ENCODE results near the gene CCDC195. TPM values are rescaled to one million over a fixed set of nuclear protein-coding genes. Genes with fewer than 3 reads are reported as not detected.
A peak's percentile ranks its signal among the peaks of the same experiment; 100 is the strongest.
"Not testable (repeated sequence)": the region's sequence is repeated elsewhere in the genome, so short reads cannot be mapped to it uniquely, and the experiment has no call there.

The CCDC195 gene
- total RNA-seq, 1 donor from 2014 or later, result not detected

DNA sequence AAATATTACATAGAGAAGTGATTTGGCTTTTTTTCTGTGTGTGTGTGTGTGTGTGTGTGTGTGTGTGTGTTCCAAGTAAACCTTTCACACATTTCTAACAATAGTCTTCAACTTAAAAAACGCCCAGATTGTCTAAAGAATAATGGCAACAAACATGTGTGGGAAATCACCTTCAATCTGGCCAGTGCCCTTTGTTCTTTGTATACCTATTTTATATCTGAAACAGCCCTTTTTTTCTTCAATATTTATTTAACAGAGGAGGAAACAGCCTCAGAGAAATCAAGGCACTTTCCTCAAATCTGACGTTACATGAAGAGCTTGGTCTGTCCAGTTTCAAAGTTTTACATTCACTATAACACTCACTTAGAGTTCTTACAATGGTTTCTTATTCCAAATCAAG lies 25.3 kb downstream of the CCDC195 start:
- no peak for DNase-seq (ENCODE audit: low read depth)

DNA sequence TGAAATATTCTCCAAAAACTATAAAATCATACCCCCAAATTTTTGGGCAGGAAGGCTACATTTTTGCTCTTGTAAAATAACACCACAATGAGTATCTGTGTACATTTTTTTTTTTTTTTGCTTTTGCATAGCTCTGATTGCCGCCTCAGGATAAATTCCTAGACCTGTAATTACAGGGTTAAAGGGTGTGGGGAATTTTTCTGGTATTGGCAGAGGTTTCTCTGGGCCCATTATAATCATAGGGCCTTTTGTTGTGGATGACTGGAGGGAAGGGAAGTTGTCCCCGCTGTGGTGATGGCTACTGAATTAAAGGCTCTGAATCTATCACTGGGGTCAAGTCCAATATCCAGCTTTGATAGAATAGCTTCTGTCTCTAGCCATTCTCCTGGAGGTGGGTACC lies 26.6 kb downstream of the CCDC195 start:
- no peak for DNase-seq (ENCODE audit: low read depth)

DNA sequence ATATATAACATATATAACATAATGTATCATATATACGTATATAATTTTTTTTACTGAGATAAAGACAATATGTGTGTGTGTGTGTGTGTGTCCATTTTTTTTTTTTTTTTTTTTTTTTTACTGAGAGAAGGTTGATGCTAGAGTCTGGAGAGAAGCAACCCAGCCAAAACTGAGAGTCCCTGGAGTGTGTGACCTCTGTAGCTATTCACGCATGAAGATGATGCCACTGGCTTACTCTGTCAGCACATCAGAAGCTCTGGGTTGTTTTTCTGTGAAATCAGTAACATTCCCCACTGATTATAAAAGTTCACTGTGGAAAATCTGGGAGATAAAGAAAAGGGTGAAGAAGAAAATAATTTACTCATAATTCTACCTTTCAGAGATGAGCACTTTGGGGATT lies 27.2 kb downstream of the CCDC195 start:
- DNase-seq (ENCODE audit: low read depth), result peak; percentile 3

DNA sequence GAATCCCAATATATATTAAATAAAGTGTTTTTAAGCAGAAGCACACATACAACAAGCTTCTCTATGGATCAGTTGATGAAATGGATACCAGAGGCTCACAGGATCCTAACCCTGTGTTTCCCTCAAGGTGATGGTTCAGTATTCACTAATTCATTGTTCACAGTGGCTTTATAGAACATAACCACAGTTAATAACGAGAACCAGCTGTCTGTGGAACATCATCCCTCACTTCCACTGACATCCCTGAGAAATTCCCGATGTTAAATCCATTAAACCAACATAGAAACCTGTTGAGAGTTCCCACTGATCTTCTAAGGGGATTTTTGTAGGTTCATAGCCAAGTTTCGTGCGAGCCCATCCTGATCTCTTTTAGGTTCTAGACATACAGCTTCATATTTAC lies 29.0 kb downstream of the CCDC195 start:
- no peak for DNase-seq (ENCODE audit: low read depth)

DNA sequence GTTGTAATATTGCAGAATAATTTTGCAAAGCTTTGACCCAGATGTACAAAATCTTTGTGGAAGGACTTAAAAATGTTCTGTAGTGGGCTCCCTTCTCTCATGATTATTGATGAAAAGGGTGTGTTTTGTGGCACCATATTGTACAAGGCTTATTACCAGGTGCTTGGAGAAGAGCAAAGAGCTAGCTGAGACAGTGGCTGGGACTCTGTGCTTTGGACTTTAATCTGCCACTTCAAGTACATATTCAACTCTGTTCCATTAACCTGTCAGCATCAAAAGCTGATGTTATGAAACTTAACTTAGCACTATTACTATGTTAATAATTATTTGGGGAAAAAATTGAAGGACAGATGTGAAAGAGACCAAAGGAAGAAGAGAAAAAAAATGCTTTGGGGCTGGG lies 31.0 kb downstream of the CCDC195 start:
- DNase-seq (ENCODE audit: low read depth), result no peak

DNA sequence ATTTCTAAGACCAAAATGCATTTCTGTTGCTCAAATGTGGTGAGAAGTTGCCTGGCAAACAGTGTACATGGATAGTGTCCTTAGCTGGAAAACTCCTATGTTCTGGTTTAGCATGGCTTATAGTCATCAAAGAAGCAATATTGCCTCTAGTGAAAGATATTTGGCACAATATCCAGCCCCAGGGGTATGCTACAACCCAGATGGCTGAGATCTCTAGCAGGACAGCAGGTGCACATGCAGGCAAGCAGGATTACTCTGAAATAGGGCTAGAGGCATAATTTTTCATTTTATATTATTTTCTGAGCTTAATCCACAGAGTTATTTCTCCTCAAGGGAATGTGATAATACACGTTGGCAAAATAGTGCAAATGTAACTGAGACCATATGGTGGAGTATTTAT lies 34.0 kb downstream of the CCDC195 start:
- no peak for DNase-seq (ENCODE audit: low read depth)

DNA sequence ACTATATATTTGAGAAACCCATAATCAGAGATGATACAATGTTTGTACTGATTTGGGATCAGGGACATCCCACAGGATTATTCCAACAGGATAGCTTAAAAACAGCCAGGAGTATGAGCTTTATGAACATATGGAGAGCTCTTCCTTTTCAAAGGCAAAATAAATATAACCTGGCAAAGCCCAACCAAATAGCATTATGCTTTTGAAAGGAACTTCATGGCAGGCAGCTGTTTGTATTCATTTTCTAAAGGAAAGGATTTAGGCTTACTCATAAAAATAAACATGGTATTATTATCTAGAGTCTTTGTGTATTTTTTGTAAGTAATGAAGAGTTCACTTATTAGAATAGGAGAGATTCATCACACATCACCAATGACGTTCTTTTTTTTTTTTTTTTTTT lies 44.4 kb downstream of the CCDC195 start:
- DNase-seq (ENCODE audit: low read depth), result no peak

DNA sequence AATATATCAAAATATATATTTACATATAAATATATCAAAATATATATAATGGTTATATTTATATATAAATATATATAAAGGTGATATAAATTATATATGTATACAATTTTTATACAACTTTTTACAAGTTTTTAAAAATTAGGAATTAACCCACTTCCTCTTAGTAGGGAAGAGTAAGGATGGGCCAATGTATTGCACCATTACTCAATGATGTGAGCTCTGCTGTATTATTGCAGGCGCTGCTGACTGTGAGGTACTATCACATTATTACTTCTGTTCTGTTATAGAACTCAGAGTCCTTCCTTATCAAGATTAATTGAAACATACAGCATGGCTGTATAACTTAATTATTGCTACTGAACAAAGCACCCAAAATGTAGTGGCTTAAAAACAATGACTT lies 46.0 kb downstream of the CCDC195 start:
- DNase-seq (ENCODE audit: low read depth), result no peak

DNA sequence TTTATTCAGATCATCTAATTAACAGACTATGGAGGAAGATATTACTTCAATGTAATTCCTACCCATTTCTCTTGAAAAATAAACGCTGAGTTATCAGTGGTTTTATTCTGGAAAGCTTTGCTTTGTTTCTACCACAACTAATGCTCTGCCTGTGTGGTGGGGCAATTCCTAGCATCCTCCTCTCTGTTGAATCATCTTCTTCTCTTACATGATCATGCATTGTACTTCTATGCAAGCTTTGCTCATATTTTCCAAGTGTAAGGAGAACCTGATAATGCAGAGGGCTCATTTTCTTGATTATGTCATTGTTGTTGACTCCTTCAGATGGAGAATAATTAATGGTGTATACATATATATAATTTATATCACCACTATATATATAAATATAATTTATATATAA lies 46.7 kb downstream of the CCDC195 start:
- peak; percentile 26 for DNase-seq (ENCODE audit: low read depth)

DNA sequence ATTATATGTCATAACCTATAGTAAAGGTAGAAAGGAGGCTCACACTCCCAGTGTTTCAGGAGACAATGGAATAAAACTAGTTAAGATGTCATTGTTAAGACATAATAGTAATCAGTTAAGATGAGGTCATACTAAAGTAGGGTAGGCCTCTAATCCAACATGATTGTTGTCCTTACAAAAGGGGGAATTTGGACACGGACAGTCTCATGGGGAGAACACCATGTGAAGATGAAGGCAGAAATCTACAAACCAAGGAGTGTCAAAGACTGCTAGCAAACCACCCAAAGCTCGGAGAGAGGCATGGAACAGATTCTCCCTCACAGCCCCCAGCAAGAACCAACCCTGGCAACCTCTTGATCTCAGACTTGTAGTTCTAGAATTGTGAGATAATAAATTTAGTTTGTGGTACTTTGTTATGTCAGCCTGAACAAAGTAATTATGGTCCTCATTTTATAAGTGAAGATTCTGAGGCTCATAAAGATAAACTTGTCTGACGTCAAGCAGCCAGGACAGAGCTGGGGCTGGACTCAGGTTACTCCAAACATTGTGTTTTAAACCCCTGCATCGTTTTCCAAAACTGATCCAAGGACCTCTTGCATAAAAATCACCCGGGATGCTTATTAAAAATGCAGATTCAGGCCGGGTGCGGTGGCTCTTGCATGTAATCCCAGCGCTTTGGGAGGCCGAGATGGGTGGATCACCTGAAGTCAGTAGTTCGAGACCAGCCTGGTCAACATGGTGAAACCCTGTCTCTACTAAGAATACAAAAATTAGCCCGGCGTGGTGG lies 47.8 kb downstream of the CCDC195 start:
- no peak for DNase-seq (ENCODE audit: low read depth)

DNA sequence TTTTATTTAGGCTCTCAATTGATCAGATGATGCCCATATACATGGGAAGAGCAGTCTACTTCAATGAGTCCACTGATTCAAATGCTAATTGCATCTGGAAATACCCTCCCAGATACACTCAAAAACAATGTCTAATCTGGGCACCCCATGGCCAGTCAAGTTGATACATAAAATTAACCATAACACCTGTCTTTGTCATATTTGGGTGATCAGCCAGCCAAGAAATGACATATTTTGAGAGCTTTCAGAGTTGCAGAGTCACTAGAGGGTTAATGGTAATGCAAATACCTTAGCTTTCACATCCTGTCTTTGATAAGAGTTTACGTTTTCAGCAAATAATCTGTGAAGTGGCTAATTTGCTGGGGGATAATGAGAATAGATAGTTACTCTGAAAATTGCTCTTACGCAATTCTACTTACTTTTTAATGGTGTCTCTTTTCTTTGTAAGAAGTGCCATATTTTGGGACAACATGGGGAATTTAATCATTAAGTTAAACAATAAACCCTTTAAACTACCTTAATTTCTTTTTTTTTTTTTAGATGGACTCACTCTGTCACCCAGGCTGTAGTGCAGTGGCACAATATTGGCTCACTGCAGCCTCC lies 49.1 kb downstream of the CCDC195 start:
- no peak for DNase-seq (ENCODE audit: low read depth)

DNA sequence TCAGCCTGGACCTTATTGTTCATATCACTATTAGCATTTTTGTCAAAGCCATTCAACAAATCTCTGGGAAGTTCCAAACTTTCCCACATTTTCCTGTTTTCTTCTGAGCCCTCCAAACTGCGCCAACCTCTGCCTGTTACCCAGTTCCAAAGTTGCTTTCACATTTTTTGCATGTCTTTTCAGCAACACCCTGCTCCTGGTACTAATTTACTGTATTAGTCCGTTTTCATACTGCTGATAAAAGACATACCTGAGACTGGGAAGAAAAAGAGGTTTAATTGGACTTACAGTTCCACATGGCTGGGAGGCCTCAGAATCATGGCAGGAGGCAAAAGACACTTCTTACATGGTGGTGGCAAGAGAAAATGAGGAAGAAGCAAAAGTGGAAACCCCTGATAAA lies 52.8 kb downstream of the CCDC195 start:
- DNase-seq (ENCODE audit: low read depth), result not testable (repeated sequence)

DNA sequence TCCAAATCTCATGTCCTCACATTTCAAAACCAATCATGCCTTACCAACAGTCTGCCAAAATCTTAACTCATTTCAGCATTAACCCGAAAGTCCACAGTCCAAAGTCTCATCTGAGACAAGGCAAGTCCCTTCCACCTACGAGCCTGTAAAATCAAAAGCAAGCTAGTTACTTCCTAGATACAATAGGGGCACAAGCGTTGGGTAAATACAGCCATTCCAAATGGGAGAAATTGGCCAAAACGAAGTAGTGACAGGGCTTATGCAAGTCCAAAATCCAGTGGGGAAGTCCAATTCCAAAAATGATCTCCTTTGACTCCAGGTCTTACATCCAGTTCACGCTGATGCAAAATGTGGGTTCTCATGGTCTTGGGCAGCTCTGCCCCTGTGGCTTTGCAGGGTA lies 54.5 kb downstream of the CCDC195 start:
- not testable (repeated sequence) for DNase-seq (ENCODE audit: low read depth)

DNA sequence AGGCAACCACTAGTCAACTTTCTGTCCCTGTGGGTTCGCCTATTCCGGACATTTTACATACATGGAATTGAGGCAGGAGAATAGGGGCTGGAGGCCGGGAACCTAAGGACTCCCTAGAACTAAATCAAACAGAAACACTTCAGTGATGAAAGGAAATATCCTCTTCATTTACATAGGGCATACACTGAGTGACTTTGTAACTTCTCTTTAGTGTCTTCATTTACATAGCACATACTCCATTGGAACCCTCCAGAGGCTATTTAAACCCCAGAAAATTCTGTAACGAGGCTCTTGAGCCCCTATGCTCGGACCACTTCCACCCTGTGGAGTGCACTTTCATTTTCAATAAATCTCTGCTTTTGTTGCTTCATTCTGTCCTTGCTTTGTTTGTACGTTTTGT lies 56.5 kb downstream of the CCDC195 start:
- DNase-seq (ENCODE audit: low read depth), result no peak

DNA sequence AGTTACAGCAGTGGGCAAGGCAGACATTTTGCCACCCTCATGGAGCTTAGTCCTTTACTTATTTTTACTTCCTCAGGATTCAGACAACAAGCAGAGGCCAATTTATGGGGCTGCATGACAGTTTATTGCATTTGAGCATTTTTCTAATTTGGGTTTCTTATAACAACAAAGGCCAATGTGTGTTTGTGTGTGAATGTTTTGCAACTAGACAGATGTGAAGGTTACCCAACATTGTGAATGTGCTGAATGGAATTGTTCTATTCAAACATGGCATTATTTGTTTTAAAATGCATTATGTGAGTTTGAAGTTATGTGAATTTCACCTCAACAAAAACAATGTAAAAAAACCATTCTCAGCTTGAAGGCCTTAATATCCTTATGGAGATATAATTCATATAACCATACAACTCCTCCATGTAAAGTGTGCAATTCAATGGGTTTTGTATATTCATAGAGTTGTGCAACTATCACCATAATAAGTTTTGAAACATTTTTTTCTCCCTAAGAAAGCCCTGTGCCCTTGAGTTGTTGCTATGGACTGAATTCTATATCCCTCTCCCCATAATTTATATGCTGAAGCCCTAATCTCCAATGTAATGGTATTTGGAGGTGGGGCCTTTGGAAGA lies 57.3 kb downstream of the CCDC195 start:
- peak; percentile 17 for DNase-seq (ENCODE audit: low read depth)

DNA sequence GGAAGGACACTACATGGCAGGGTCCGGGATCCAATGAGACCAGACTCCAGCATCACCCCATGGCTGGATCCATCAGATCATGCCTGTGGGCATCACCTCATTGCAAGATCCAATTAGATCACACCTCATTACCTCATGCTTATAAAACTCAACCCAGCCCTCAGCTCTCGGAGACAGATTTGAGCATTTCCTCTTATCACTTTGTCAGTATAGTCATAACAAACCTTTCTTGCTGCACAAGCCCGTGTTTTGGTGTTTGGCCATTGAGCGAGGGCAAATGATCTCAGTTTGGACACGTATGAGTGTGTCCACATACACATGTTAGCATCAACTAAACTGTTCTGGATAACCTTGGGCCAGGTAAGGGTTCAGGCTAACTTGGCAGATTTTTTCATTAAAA lies 58.8 kb downstream of the CCDC195 start:
- DNase-seq (ENCODE audit: low read depth), result no peak

DNA sequence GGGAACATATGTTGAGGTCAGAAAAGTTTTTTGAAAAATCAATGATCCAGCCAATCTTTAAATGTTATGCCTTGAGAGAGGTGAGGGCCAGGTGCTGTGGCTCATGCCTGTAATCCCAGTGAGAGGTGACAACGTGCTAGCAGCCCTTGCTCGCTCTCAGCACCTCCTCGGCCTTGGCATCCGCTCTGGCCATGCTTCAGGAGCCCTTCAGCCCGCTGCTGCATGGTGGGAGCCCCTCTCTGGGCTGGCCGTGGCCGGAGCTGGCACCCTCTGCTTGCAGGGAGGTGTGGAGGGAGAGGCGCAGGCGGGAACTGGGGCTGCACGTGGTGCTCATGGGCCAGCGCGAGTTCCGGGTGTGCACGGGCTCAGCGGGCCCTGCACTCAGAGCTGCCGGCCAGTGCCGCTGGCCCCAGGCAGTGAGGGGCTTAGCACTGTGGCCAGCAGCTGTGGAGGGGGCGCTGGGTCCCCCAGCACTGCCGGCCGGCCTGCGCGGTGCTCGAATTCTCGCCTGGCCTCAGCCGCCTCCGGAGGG lies 61.1 kb downstream of the CCDC195 start:
- DNase-seq (ENCODE audit: low read depth), result no peak

Other genes starting within 250 kb of the CCDC195 start
- 84.4 and 139 TPM in 2 replicates for gene CUL3, start 131.0 kb downstream of the CCDC195 start, total RNA-seq